Neural progenitor cell (in vitro differentiated cells): ENCODE data around the gene UCP3. TPM values are rescaled to one million over a fixed set of nuclear protein-coding genes. Genes with fewer than 3 reads are reported as not detected.

Experiments
- DNase-seq: peaks from one replicate; pipeline ENCODE4 v3.0.0-alpha.2; 2016; ENCODE audit warnings: low spot score
- H2AFZ ChIP-seq: fragments of 200-600 bp; sonication (generic); replicated peaks from 2 replicates; pipeline ENCODE4 v1.6.1; 2016; ENCODE audit warnings: antibody characterized with exemption
- H3F3A ChIP-seq: fragments of 200-600 bp; sonication (generic); 2 replicates; pipeline ENCODE4 v1.6.1; 2016; ENCODE audit warnings: antibody characterized with exemption, low read depth
- H3K27ac ChIP-seq: fragments of 200-600 bp; sonication (generic); 2 replicates; pipeline ENCODE4 v1.5.1; 2016; ENCODE audit warnings: mild to moderate bottlenecking
- H3K27me3 ChIP-seq: fragments of 200-600 bp; sonication (generic); 2 replicates; pipeline ENCODE4 v1.6.1; 2016; ENCODE audit warnings: mild to moderate bottlenecking, moderate library complexity
- H3K36me3 ChIP-seq: fragments of 200-600 bp; sonication (generic); 2 replicates; pipeline ENCODE4 v1.5.1; 2016
- H3K4me1 ChIP-seq: fragments of 200-600 bp; sonication (generic); 2 replicates; pipeline ENCODE4 v1.6.1; 2016; ENCODE audit warnings: mixed run types
- H3K4me2 ChIP-seq: fragments of 200-600 bp; sonication (generic); 2 replicates; pipeline ENCODE4 v1.6.1; 2016
- H3K4me3 ChIP-seq: fragments of 200-600 bp; sonication (generic); 2 replicates; pipeline ENCODE4 v1.5.1; 2016
- H3K79me2 ChIP-seq: fragments of 200-600 bp; sonication (generic); 2 replicates; pipeline ENCODE4 v1.6.1; 2016; ENCODE audit warnings: low read depth
- H3K9ac ChIP-seq: fragments of 200-600 bp; sonication (generic); 2 replicates; pipeline ENCODE4 v1.6.1; 2016
- H3K9me3 ChIP-seq: fragments of 200-600 bp; sonication (generic); 2 replicates; pipeline ENCODE4 v1.5.1; 2016; ENCODE audit warnings: low read depth
- H4K20me1 ChIP-seq: fragments of 200-600 bp; sonication (generic); 2 replicates; pipeline ENCODE4 v1.6.1; 2016; ENCODE audit warnings: low read depth
- H3K27ac Mint-ChIP-seq: 3 replicates; pipeline ENCODE4 v1.8.0; 2021; ENCODE audit warnings: mixed read lengths
- H3K27me3 Mint-ChIP-seq: 2 replicates; pipeline ENCODE4 v1.8.0; 2022; ENCODE audit warnings: low read depth, mild to moderate bottlenecking, inconsistent platforms, moderate library complexity, mixed read lengths; ENCODE audit not compliant: insufficient read depth
- H3K36me3 Mint-ChIP-seq: 3 replicates; pipeline ENCODE4 v1.8.0; 2021; ENCODE audit warnings: mixed read lengths
- H3K4me1 Mint-ChIP-seq: 3 replicates; pipeline ENCODE4 v1.8.0; 2021; ENCODE audit warnings: mixed read lengths
- H3K4me3 Mint-ChIP-seq: 3 replicates; pipeline ENCODE4 v1.8.0; 2021; ENCODE audit warnings: mild to moderate bottlenecking, moderate library complexity, mixed read lengths
- H3K9me3 Mint-ChIP-seq: 3 replicates; pipeline ENCODE4 v1.8.0; 2020; ENCODE audit warnings: mixed read lengths
- EZH2 ChIP-seq: fragments of 200-600 bp; sonication (generic); IDR thresholded peaks from 2 replicates; pipeline ENCODE4 v1.6.1; 2017; ENCODE audit warnings: antibody characterized with exemption, mild to moderate bottlenecking, moderate library complexity
- EZH2phosphoT487 ChIP-seq: fragments of 200-600 bp; sonication (generic); IDR thresholded peaks from 2 replicates; pipeline ENCODE4 v1.6.1; 2017; ENCODE audit warnings: antibody characterized with exemption
- total RNA-seq: library from RNA; depleted of rRNA; stranded (reverse); fragments of >200 nt; gene quantifications from 2 replicates; pipeline ENCODE4 v1.2.3, GENCODE V29; 2015; ENCODE audit warnings: low replicate concordance
- TF ChIP-seq, protein P1 (sequence below): fragments of 200-600 bp; sonication (generic); IDR thresholded peaks from 2 replicates; pipeline ENCODE4 v1.5.1; 2017; ENCODE audit warnings: antibody characterized with exemption, mild to moderate bottlenecking

The UCP3 gene
- total RNA-seq, 1 donor from 2014 or later = not detected

DNA sequence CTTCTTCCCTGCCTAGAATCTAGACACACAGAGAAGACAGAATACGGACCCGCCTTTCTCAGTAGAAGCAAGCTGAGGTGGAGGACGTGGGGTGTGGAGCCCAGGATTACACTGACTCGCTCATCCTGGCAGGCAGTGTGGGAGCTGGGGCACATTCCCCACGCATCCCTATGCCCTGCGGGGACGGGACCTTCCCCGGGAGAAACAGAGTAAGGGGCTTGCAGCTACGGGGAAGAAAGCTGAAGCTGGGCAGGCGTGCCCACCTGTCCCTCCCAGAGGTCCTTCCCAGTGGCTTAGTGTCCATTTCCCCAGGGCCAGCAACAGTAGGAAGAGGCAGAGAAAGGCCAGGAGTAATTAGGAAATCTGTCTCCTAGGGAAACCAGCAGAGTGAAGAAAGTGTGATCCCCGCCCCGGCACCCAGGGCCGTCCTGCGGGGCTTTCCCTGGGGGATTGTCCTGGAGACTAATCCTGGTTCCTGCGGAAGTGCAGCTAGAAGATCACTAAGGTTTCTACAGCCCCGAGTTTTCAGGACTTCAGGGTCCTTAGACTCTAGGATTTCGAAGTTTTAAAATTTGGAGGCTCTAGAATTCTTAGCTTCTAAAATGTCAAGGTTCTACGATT is 50.3 kb downstream of the UCP3 start:
- Mint-ChIP-seq H3K27ac (no peak overlapping the region), H3K4me1 (peaks cover 16% of the 10 kb centered on the region), H3K9me3 (no peaks in the 10 kb centered on the region), H3K4me3 (peak overlapping the region; percentile 19), H3K27me3 (peaks cover 6% of the 10 kb centered on the region), H3K36me3 (no peaks in the 10 kb centered on the region)
- Histone ChIP-seq H3K36me3 (no peaks in the 10 kb centered on the region), H3F3A (no peaks in the 10 kb centered on the region), H3K4me1 (peaks cover 6% of the 10 kb centered on the region), H3K4me2 (no peak overlapping the region), H3K27ac (no peak overlapping the region), H3K9me3 (no peaks in the 10 kb centered on the region), H4K20me1 (no peaks in the 10 kb centered on the region), H3K9ac (no peak overlapping the region), H3K4me3 (no peak overlapping the region), H3K79me2 (no peaks in the 10 kb centered on the region), H3K27me3 (no peaks in the 10 kb centered on the region), H2AFZ (peak overlapping the region; percentile 19)
- no peak for DNase-seq
- TF ChIP-seq, protein P1, sequence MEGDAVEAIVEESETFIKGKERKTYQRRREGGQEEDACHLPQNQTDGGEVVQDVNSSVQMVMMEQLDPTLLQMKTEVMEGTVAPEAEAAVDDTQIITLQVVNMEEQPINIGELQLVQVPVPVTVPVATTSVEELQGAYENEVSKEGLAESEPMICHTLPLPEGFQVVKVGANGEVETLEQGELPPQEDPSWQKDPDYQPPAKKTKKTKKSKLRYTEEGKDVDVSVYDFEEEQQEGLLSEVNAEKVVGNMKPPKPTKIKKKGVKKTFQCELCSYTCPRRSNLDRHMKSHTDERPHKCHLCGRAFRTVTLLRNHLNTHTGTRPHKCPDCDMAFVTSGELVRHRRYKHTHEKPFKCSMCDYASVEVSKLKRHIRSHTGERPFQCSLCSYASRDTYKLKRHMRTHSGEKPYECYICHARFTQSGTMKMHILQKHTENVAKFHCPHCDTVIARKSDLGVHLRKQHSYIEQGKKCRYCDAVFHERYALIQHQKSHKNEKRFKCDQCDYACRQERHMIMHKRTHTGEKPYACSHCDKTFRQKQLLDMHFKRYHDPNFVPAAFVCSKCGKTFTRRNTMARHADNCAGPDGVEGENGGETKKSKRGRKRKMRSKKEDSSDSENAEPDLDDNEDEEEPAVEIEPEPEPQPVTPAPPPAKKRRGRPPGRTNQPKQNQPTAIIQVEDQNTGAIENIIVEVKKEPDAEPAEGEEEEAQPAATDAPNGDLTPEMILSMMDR = no peak
- no peak for TF ChIP-seq EZH2
- no peak for TF ChIP-seq EZH2phosphoT487

DNA sequence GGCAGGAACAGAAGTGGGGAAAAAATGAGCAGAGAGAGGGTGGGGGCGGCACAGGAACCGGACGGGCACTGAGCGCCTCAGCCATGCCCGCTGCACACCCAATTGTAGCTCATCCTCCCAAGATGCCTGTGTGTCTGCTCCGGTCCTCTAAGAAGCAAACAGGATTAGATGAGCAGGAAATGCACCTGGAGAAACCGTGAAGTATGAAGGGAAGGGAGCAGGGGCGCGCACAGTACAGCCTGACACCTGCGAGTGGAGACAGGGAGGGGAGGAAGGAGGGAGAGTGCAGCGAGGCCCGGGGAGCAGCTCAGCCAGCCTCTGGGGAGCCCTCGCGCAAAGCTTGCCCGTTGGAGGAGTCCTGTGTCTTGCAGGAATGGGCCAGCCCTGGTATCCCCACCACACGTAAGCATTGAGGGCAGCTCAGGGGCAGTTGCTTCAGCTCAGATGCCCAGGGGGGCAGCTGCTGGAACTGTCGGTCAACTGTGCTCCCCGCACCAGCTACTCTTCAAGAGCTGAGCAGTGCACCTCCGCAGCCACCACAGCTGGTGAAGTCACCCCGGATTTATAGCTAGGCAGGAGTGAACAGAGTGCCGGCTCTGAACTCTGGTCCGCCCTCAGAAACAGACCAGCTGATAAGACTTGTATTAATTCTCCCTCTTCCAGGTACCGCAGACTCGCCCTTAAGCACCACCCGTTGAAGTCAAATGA is 51.1 kb downstream of the UCP3 start:
- no peak overlapping the region for H3K4me2 ChIP-seq
- H2AFZ ChIP-seq = no peak overlapping the region
- H3K27me3 Mint-ChIP-seq = peaks cover 6% of the 10 kb centered on the region
- no peak overlapping the region for H3K27ac ChIP-seq
- no peak for DNase-seq
- H3K36me3 Mint-ChIP-seq = no peaks in the 10 kb centered on the region
- H3K27ac Mint-ChIP-seq = peak overlapping the region; percentile 62
- no peak overlapping the region for H3K9ac ChIP-seq
- no peaks in the 10 kb centered on the region for H3K9me3 Mint-ChIP-seq
- peak overlapping the region; percentile 19 for H3K4me3 Mint-ChIP-seq
- H3K4me1 ChIP-seq = peaks cover 6% of the 10 kb centered on the region
- H3K27me3 ChIP-seq = no peaks in the 10 kb centered on the region
- H4K20me1 ChIP-seq = no peaks in the 10 kb centered on the region
- TF ChIP-seq EZH2 (no peak), EZH2phosphoT487 (no peak)
- H3K4me1 Mint-ChIP-seq = peaks cover 16% of the 10 kb centered on the region
- no peaks in the 10 kb centered on the region for H3K79me2 ChIP-seq
- H3F3A ChIP-seq = no peaks in the 10 kb centered on the region
- H3K9me3 ChIP-seq = no peaks in the 10 kb centered on the region
- H3K36me3 ChIP-seq = no peaks in the 10 kb centered on the region
- no peak overlapping the region for H3K4me3 ChIP-seq

DNA sequence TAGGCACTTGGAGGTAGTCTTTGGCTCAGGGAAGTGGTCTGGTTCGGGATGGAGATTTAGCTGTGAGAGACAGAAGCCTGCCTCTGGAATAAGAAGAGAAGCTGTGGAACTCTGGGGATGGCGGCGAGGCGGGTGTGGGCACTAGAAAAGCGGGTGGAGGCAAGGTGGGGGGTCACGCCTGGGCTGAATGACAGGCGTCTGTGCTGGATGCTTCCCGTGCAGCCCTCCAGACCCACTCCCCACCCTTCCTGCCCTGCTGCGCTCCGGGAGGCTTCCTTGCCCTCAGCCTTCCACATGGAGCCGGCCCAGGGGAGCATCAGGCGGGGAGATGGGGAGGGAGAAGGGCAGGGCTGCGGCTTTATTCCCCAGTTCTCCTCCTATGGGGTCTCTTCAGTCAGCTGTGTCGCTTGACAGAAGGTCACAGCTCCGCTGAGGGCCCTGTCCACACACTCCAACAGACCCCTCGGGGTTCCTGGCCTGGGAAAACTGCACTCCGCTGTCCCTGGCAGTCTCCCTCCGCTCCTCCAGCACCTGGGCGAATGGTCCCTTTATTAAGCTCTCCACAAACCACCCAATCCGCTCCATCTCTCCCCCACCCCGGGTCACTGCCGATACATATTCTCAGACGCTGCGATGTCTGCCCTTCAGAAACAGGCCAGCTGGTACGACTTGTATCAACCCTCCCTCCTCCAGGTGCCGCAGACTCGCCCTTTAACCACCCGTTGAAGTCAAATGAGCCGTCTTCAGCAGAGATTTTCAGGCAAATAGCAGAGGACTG is 51.8 kb downstream of the UCP3 start:
- peaks cover 5% of the 10 kb centered on the region for H3K27me3 Mint-ChIP-seq
- Histone ChIP-seq H3K36me3 (no peaks in the 10 kb centered on the region), H2AFZ (no peak overlapping the region), H3K4me2 (no peak overlapping the region), H3K79me2 (no peaks in the 10 kb centered on the region), H3F3A (no peaks in the 10 kb centered on the region), H3K4me3 (no peak overlapping the region), H3K27ac (no peak overlapping the region), H3K27me3 (no peaks in the 10 kb centered on the region), H3K9me3 (no peaks in the 10 kb centered on the region), H3K4me1 (peaks cover 6% of the 10 kb centered on the region), H4K20me1 (no peaks in the 10 kb centered on the region), H3K9ac (no peak overlapping the region)
- no peak for DNase-seq
- TF ChIP-seq EZH2 (no peak), EZH2phosphoT487 (no peak)
- TF ChIP-seq, protein P1 = no peak
- H3K36me3 Mint-ChIP-seq = no peaks in the 10 kb centered on the region
- peaks cover 16% of the 10 kb centered on the region for H3K4me1 Mint-ChIP-seq
- H3K9me3 Mint-ChIP-seq = no peaks in the 10 kb centered on the region
- peak overlapping the region; percentile 62 for H3K27ac Mint-ChIP-seq
- H3K4me3 Mint-ChIP-seq = no peak overlapping the region
